Fibroblast of lung (primary cell): Measurements from ENCODE around the gene HUS1B. TPM values are rescaled to one million over a fixed set of nuclear protein-coding genes. Genes with fewer than 3 reads are reported as not detected.

Experiments used
- DNase-seq, 2 donors: peaks; one replicate each; pipeline versions ENCODE4 v3.0.0 to v3.0.0-alpha.2; 2010; ENCODE audit warnings: low read depth in 2 of 2
- H2AFZ ChIP-seq: 2 replicates; pipeline ENCODE4 v1.5.1; 2012; ENCODE audit warnings: low read length, control low read depth, inconsistent platforms
- H3K27ac ChIP-seq: 2 replicates; pipeline ENCODE4 v1.5.1; 2011; ENCODE audit warnings: low read length, control low read depth; ENCODE audit not compliant: insufficient read depth
- H3K27me3 ChIP-seq: 2 replicates; pipeline ENCODE4 v1.5.1; 2011; ENCODE audit warnings: mild to moderate bottlenecking, low read length; ENCODE audit not compliant: control insufficient read depth, insufficient read depth
- H3K36me3 ChIP-seq: 2 replicates; pipeline ENCODE4 v1.5.1; 2011; ENCODE audit warnings: low read length; ENCODE audit not compliant: control insufficient read depth, insufficient read depth
- H3K4me1 ChIP-seq: 2 replicates; pipeline ENCODE4 v1.5.1; 2011; ENCODE audit warnings: low read length; ENCODE audit not compliant: control insufficient read depth, insufficient read depth; ENCODE audit errors: extremely low read depth
- H3K4me2 ChIP-seq: 2 replicates; pipeline ENCODE4 v1.5.1; 2011; ENCODE audit warnings: low read length, control low read depth; ENCODE audit not compliant: insufficient read depth; ENCODE audit errors: extremely low read depth
- H3K4me3 ChIP-seq, 4 experiments: fragments of 200-600 bp in 1 of 4; sonication (generic) in 1 of 4; replicated peaks in 1 of 4; 2 replicates each; pipeline ENCODE4 v1.5.1; 2011 to 2016; ENCODE audit warnings: low read length in 4 of 4, low read depth in 3 of 4, mild to moderate bottlenecking in 3 of 4, control low read depth in 2 of 4, inconsistent platforms in 1 of 4, mixed read lengths in 1 of 4; ENCODE audit not compliant: insufficient read depth in 1 of 4; ENCODE audit errors: control extremely low read depth in 1 of 4
- H3K79me2 ChIP-seq: 2 replicates; pipeline ENCODE4 v1.5.1; 2012; ENCODE audit warnings: mild to moderate bottlenecking, low read length, inconsistent platforms; ENCODE audit not compliant: control insufficient read depth, insufficient read depth
- H3K9ac ChIP-seq: 2 replicates; pipeline ENCODE4 v1.5.1; 2011; ENCODE audit warnings: mild to moderate bottlenecking, low read length, control low read depth; ENCODE audit not compliant: insufficient read depth
- H3K9me3 ChIP-seq: 2 replicates; pipeline ENCODE4 v1.5.1; 2012; ENCODE audit warnings: low read depth, low read length; ENCODE audit not compliant: control insufficient read depth, insufficient read depth
- H4K20me1 ChIP-seq: 2 replicates; pipeline ENCODE4 v1.5.1; 2011; ENCODE audit warnings: low read length; ENCODE audit not compliant: control insufficient read depth, insufficient read depth; ENCODE audit errors: extremely low read depth
- EZH2 ChIP-seq: IDR thresholded peaks from 2 replicates; pipeline ENCODE4 v1.5.1; 2012; ENCODE audit warnings: low read length, control low read depth, mild to moderate bottlenecking; ENCODE audit errors: missing control alignments
- polyA plus RNA-seq, 2 donors: library from polyadenylated mRNA; depleted of rRNA in 1 of 2; stranded (reverse) in 1 of 2; unstranded in 1 of 2; fragments of >200 nt; gene quantifications; 2 replicates each; pipeline ENCODE4 v1.2.1, GENCODE V29; 2011 to 2012; ENCODE audit warnings: missing spikeins in 1 of 2
- total RNA-seq: library from RNA; depleted of rRNA; stranded (reverse); fragments of >200 nt; gene quantifications from 2 replicates; pipeline ENCODE4 v1.2.1, GENCODE V29; 2014
- TF ChIP-seq, protein P1 (sequence below), 2 donors: IDR thresholded peaks in 1 of 2; conservative IDR thresholded peaks in 1 of 2; 1 replicate in 1 of 2; 2 replicates in 1 of 2; pipeline ENCODE4 v1.5.1; 2011 to 2012; ENCODE audit warnings: low read length in 2 of 2, control low read depth in 1 of 2, inconsistent platforms in 1 of 2, low read depth in 1 of 2, mild to moderate bottlenecking in 1 of 2

HUS1B gene
- total and polyA plus RNA-seq, 2 donors (not counting 1 experiment from before 2014, with no cell fraction given) = 0.08 to 1.2 TPM

DNA sequence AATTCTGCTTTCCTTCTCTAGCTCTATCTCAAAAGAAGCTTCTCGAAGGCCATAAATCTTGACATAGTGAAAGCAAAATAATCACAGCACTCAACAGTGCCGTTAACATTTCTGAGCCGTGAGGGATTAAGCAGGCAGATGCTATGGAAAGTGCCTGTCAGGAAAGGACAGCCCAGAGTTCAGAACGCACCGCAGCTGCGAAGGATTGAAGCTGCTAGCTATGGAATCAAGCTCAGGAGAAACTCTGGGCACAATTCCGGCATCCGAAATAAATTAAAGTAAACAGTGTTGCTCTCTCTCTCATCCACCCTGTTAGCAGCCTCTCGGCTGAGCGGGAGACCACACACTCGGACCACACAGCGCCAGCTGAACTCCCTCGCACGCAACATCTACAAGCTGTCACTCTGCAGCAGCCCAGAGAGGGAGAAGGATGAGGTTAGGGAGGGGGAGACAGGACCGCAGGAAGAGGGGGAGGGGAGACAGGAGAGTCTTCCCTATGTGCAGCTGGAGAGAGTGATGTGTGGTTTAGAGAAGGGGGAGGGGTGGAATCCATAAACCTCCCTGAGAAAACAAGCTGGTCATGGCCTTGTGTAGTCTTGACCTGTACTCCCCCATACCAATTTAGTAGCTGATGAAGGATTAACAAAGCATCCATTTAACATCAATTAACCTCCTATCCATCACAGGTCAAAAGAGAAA, 27.0 kb upstream of the HUS1B start:
- Histone ChIP-seq H3K36me3 (no peaks in the 10 kb centered on the region), H3K79me2 (peaks cover 46% of the 10 kb centered on the region), H3K27ac (peak overlapping the region; percentile 49), H3K9ac (peak overlapping the region; percentile 33), H2AFZ (peak overlapping the region; percentile 19), H3K4me1 (peaks cover 21% of the 10 kb centered on the region), H3K27me3 (no peaks in the 10 kb centered on the region), H4K20me1 (peaks cover 2% of the 10 kb centered on the region), H3K4me2 (peak overlapping the region; percentile 73), H3K4me3 (peak overlapping the region; percentile 1 to 48 (median 38)), H3K9me3 (no peaks in the 10 kb centered on the region)
- TF ChIP-seq, protein P1, sequence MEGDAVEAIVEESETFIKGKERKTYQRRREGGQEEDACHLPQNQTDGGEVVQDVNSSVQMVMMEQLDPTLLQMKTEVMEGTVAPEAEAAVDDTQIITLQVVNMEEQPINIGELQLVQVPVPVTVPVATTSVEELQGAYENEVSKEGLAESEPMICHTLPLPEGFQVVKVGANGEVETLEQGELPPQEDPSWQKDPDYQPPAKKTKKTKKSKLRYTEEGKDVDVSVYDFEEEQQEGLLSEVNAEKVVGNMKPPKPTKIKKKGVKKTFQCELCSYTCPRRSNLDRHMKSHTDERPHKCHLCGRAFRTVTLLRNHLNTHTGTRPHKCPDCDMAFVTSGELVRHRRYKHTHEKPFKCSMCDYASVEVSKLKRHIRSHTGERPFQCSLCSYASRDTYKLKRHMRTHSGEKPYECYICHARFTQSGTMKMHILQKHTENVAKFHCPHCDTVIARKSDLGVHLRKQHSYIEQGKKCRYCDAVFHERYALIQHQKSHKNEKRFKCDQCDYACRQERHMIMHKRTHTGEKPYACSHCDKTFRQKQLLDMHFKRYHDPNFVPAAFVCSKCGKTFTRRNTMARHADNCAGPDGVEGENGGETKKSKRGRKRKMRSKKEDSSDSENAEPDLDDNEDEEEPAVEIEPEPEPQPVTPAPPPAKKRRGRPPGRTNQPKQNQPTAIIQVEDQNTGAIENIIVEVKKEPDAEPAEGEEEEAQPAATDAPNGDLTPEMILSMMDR (conservative IDR thresholded peaks at IDR 0.05 in 1 of 2, IDR thresholded peaks at IDR 0.05 in 1 of 2; ENCODE audit: low read depth in 1 of 2, low read length in 2 of 2) = no peak
- TF ChIP-seq EZH2 = no peak
- DNase-seq = peak; percentile 95 to 96

DNA sequence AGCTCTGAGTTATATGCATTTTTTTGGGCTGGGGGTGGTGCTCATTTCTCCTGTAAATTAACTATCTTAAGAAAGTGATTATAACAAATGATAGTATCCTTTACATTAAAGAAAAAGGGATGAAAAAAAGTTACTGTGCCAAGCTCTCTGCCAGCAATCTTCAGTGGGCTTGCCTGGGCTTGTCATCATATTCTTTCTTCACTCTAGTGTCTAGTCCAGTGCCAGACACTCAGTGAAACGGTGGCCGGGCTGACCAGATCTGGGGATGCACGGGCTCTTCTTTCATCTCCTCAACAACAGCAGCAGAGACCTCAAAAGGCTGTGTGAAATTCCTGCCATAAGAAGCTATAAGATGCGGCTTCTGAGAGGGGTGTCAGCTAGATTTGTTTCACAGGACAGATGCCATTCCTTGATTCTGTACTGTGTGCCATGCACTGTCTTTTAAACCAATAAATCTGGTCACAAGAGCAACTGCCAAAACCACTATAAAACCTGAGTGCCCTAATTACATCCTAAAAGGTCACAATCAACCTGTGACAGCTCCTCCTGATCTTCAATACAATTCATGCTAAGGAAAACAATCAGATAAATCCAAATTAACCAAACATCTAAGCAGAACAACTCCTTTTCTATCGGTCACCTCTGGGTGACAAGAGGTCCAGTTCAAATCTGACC, 23.9 kb upstream of the HUS1B start:
- no peak overlapping the region for H2AFZ ChIP-seq
- no peaks in the 10 kb centered on the region for H3K36me3 ChIP-seq
- peak overlapping the region; percentile 27 for H3K27ac ChIP-seq
- H3K4me2 ChIP-seq = no peak overlapping the region
- TF ChIP-seq EZH2 = no peak
- TF ChIP-seq, protein P1 (conservative IDR thresholded peaks at IDR 0.05 in 1 of 2, IDR thresholded peaks at IDR 0.05 in 1 of 2; ENCODE audit: low read depth in 1 of 2, low read length in 2 of 2) = no peak
- DNase-seq = no peak
- peaks cover 2% of the 10 kb centered on the region for H4K20me1 ChIP-seq
- H3K4me3 ChIP-seq = no peak overlapping the region
- H3K27me3 ChIP-seq = no peaks in the 10 kb centered on the region
- no peak overlapping the region for H3K9ac ChIP-seq
- peaks cover 51% of the 10 kb centered on the region for H3K79me2 ChIP-seq
- H3K4me1 ChIP-seq = peaks cover 25% of the 10 kb centered on the region
- no peaks in the 10 kb centered on the region for H3K9me3 ChIP-seq

DNA sequence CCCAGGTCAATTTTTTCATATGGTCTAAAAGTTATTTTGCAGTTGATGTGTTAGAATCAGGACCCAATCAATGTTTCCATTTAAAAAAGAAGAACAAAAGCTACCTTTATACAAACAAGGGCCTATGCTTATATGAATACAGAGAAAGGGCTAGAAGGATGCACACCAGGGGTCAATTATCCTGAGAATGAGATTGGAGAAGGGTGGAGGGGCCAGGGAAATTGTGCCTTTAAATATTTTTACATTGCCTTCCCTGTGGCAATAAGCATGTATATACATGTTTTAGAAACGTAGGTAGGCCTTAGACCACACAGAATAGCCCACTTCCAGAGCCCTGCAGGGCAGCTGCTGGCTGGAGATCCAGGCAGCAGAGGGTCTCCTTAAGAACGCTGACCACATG, 23.4 kb upstream of the HUS1B start:
- Histone ChIP-seq H3K27me3 (no peaks in the 10 kb centered on the region), H3K27ac (no peak overlapping the region), H3K36me3 (no peaks in the 10 kb centered on the region), H3K9me3 (no peaks in the 10 kb centered on the region), H3K4me1 (peaks cover 25% of the 10 kb centered on the region), H3K9ac (no peak overlapping the region), H3K4me3 (no peak overlapping the region), H3K4me2 (no peak overlapping the region), H3K79me2 (peaks cover 46% of the 10 kb centered on the region), H2AFZ (no peak overlapping the region), H4K20me1 (peaks cover 2% of the 10 kb centered on the region)
- no peak for DNase-seq
- TF ChIP-seq EZH2 = no peak
